Testis (tissue), 3 donors: ENCODE results near the gene NUMB. TPM values are rescaled to one million over a fixed set of nuclear protein-coding genes. Genes with fewer than 3 reads are reported as not detected.

Experiments used
- DNase-seq: peaks from one replicate; pipeline ENCODE4 v3.0.0-alpha.2; 2019
- H3K27ac ChIP-seq, 2 donors: fragments of 200-600 bp; sonication (generic); one replicate each; pipeline ENCODE4 v1.5.1; 2019
- H3K27me3 ChIP-seq: fragments of 200-600 bp; sonication (generic); one replicate; pipeline ENCODE4 v1.5.1; 2019
- H3K36me3 ChIP-seq: fragments of 200-600 bp; sonication (generic); one replicate; pipeline ENCODE4 v1.5.1; 2017; ENCODE audit warnings: low read depth; ENCODE audit errors: missing control alignments
- H3K4me1 ChIP-seq: fragments of 200-600 bp; sonication (generic); one replicate; pipeline ENCODE4 v1.5.1; 2019
- H3K4me3 ChIP-seq, 2 donors: fragments of 200-600 bp; sonication (generic); one replicate each; pipeline ENCODE4 v1.5.1; 2017 to 2019
- H3K9me3 ChIP-seq: fragments of 200-600 bp; sonication (generic); one replicate; pipeline ENCODE4 v1.5.1; 2017
- CTCF ChIP-seq, 3 experiments: fragments of 450-650 bp in 2 of 3; fragments of 200-600 bp in 1 of 3; sonication (generic) in 1 of 3; IDR thresholded peaks; one replicate each; pipeline ENCODE4 v1.5.1; 2016 to 2019; ENCODE audit warnings: antibody characterized with exemption in 3 of 3, mild to moderate bottlenecking in 2 of 3, moderate library complexity in 1 of 3
- POLR2A ChIP-seq: fragments of 450-650 bp; IDR thresholded peaks from one replicate; pipeline ENCODE4 v1.6.1; 2017; ENCODE audit warnings: antibody characterized with exemption, mild to moderate bottlenecking, moderate library complexity
- WGBS, 2 donors: methylation state at CpG; one replicate each; pipeline ENCODE4 v1.1.5; 2018; 5-methylcytosine and 5-hydroxymethylcytosine counted together
- intact Hi-C: fragments of 100-400 bp; cut with DNase I; formaldehyde crosslinking; loops from one replicate; pipeline ENCODE4 v1.15.1; 2023; ENCODE audit warnings: low total_unique reads
- polyA plus RNA-seq: library from polyadenylated mRNA; stranded (reverse); fragments of 350-450 nt; fragmentation: Illumina TruSeq; extraction: RNeasy Lipid Tissue Mini Kit (QIAGEN cat#74804); gene quantifications from one replicate; pipeline ENCODE4 v1.2.3, GENCODE V29; 2014; ENCODE audit warnings: low read depth, low replicate concordance; ENCODE audit not compliant: insufficient read depth
- total RNA-seq, 2 donors: library from RNA; depleted of rRNA; stranded (reverse); fragments of >200 nt; gene quantifications; one replicate each; pipeline ENCODE4 v1.2.3, GENCODE V29; 2016

Gene NUMB
- total and polyA plus RNA-seq, 3 donors from 2014 or later, result 60.3 to 78.7 (median 69.7) TPM

GRCh38 chr14:73342670-73343069, 115.7 kb downstream of the NUMB start:
- no peaks in the 10 kb centered on the region for H3K4me1 ChIP-seq
- no peak overlapping the region for H3K27ac ChIP-seq
- intact Hi-C loops, result no loop called here
- no peaks in the 10 kb centered on the region for H3K9me3 ChIP-seq
- no peak for TF ChIP-seq CTCF (IDR thresholded peaks at IDR 0.05)
- no peak for TF ChIP-seq POLR2A
- 74% methylated on average over 5 of the region's 5 CpGs for WGBS, 2 donors
- no peaks in the 10 kb centered on the region for H3K27me3 ChIP-seq
- no peaks in the 10 kb centered on the region for H3K36me3 ChIP-seq
- DNase-seq, result no peak
- no peak overlapping the region for H3K4me3 ChIP-seq

- H3K36me3 ChIP-seq, result no peaks in the 10 kb centered on the region
- H3K27me3 ChIP-seq, result no peaks in the 10 kb centered on the region
- TF ChIP-seq POLR2A (no peak), CTCF (IDR thresholded peaks at IDR 0.05) (no peak)
- H3K9me3 ChIP-seq, result no peaks in the 10 kb centered on the region
- no peak for DNase-seq
- WGBS, 2 donors, result 87 to 92% methylated on average over 6 of the region's 6 CpGs
- H3K4me3 ChIP-seq, result no peak overlapping the region
- intact Hi-C loops, result no loop called here
- H3K27ac ChIP-seq, result no peak overlapping the region
- no peaks in the 10 kb centered on the region for H3K4me1 ChIP-seq
These were observed 118.3 kb downstream of the NUMB start for GRCh38 chr14:73339846-73340595.

GRCh38 chr14:73339206-73339605, 119.1 kb downstream of the NUMB start:
- Histone ChIP-seq H3K27me3 (no peaks in the 10 kb centered on the region), H3K4me1 (no peaks in the 10 kb centered on the region), H3K36me3 (no peaks in the 10 kb centered on the region), H3K9me3 (no peaks in the 10 kb centered on the region), H3K27ac (no peak overlapping the region), H3K4me3 (no peak overlapping the region)
- DNase-seq, result no peak
- intact Hi-C loops, result no loop called here
- TF ChIP-seq CTCF (IDR thresholded peaks at IDR 0.05), result no peak
- no peak for TF ChIP-seq POLR2A

DNA sequence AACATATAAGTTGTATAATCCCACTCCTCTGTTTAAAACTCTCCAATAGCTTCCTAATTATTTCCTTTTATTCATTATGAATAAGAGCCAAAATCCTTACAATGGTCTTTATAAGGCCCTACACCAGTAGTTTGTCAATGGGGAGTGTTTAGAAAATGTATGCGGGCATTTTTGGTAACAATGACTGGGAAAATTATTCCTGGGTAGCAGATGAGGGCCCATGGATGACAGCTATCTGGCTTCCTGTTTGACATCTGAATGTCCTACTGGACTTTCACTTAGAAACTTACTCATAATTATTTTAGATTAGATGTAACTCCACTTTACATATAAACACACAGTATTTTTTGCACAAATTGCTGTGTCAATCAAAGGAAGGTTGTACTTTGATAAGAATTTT, 119.8 kb downstream of the NUMB start:
- no peak for DNase-seq
- TF ChIP-seq POLR2A (no peak), CTCF (IDR thresholded peaks at IDR 0.05) (no peak)
- Histone ChIP-seq H3K9me3 (no peaks in the 10 kb centered on the region), H3K27ac (no peak overlapping the region), H3K4me3 (no peak overlapping the region), H3K27me3 (no peaks in the 10 kb centered on the region), H3K36me3 (no peaks in the 10 kb centered on the region), H3K4me1 (no peaks in the 10 kb centered on the region)
- WGBS, 2 donors, result 96 to 100% methylated on average over 1 of the region's 1 CpG
- intact Hi-C loops, result no loop called here

DNA sequence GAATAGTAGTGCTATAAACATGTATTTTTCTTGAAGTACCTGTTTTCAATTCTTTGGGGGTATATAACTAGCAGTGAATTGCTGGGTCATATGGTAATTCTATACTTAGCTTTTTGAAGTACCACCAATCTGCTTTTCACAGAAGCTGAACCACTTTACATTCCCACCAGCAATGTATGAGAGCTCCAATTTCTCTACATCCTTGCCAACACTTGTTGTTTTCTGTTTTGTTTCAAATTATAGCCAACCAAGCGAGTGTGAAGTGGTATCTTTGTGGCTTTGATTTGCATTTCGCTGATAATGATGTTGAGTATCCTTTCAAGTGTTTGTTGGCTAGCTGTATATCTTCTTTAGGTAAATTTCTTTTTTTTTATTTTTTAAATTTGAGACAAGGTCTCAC, 125.3 kb downstream of the NUMB start:
- Histone ChIP-seq H3K27me3 (no peaks in the 10 kb centered on the region), H3K4me3 (no peak overlapping the region), H3K27ac (no peak overlapping the region), H3K36me3 (no peaks in the 10 kb centered on the region), H3K4me1 (no peaks in the 10 kb centered on the region), H3K9me3 (no peaks in the 10 kb centered on the region)
- no peak for DNase-seq
- no peak for TF ChIP-seq POLR2A
- no peak for TF ChIP-seq CTCF (IDR thresholded peaks at IDR 0.05)
- intact Hi-C loops, result no loop called here
- 89 to 97% methylated on average over 2 of the region's 2 CpGs for WGBS, 2 donors
